H1 (cell line): ENCODE results near the gene MAD2L2. TPM values are rescaled to one million over a fixed set of nuclear protein-coding genes. Genes with fewer than 3 reads are reported as not detected.

Source experiments
- CTCF ChIA-PET: fragments of 300-600 bp; sonication (Branson Sonifier 250); formaldehyde crosslinking; loops from one replicate; lab custom pipeline; 2021; ENCODE audit not compliant: partially characterized antibody; lab: Charles Lee
- POLR2A ChIA-PET: fragments of 300-600 bp; sonication (Branson Sonifier 250); formaldehyde crosslinking; loops from one replicate; lab custom pipeline; 2021; ENCODE audit warnings: inconsistent platforms; ENCODE audit not compliant: partially characterized antibody; lab: Charles Lee
- DNase-seq, 2 experiments: peaks; one replicate each; pipeline versions ENCODE4 v3.0.0 to v3.0.0-alpha.2; 2010 to 2022; ENCODE audit warnings: low spot score in 2 of 2, low read depth in 1 of 2, mixed read lengths in 1 of 2
- FAIRE-seq: peaks from 2 replicates; lab custom pipeline; 2011; peaks lifted over from hg19 to GRCh38; lab: Jason Lieb, UNC
- H2AFZ ChIP-seq: 2 replicates; pipeline ENCODE4 v1.8.1; 2012; ENCODE audit warnings: low read length, inconsistent platforms
- H2AK5ac ChIP-seq: 2 replicates; pipeline ENCODE4 v1.6.1; 2013; ENCODE audit warnings: low read depth, low read length
- H2BK120ac ChIP-seq: replicated peaks from 2 replicates; pipeline ENCODE3; 2013; ENCODE audit warnings: low read depth, low read length, inconsistent platforms
- H2BK12ac ChIP-seq: 2 replicates; pipeline ENCODE4 v1.6.1; 2013; ENCODE audit warnings: low read depth, low read length
- H2BK15ac ChIP-seq: 2 replicates; pipeline ENCODE4 v1.6.1; 2013; ENCODE audit warnings: low read length
- H2BK20ac ChIP-seq: 2 replicates; pipeline ENCODE4 v1.6.1; 2013; ENCODE audit warnings: low read length
- H2BK5ac ChIP-seq: 2 replicates; pipeline ENCODE4 v1.6.1; 2013; ENCODE audit warnings: low read depth, low read length
- H3K14ac ChIP-seq: 2 replicates; pipeline ENCODE4 v1.6.1; 2013; ENCODE audit warnings: inconsistent platforms; ENCODE audit not compliant: insufficient read length
- H3K18ac ChIP-seq: 2 replicates; pipeline ENCODE4 v1.6.1; 2013; ENCODE audit warnings: low read length; ENCODE audit errors: extremely low read depth
- H3K23ac ChIP-seq: 2 replicates; pipeline ENCODE4 v1.6.1; 2013; ENCODE audit warnings: inconsistent platforms; ENCODE audit not compliant: insufficient read length
- H3K23me2 ChIP-seq: 2 replicates; pipeline ENCODE4 v1.6.1; 2013; ENCODE audit warnings: low read depth, low read length
- H3K27ac ChIP-seq: 2 replicates; pipeline ENCODE4 v1.6.1; 2011; ENCODE audit warnings: low read depth, low read length, inconsistent platforms
- H3K27me3 ChIP-seq, 4 experiments: replicated peaks in 1 of 4; 1 replicate in 1 of 4; 2 replicates in 3 of 4; pipeline versions ENCODE4 v1.6.1 to v1.8.1; 2011 to 2013; ENCODE audit warnings: low read length in 3 of 4, mild to moderate bottlenecking in 3 of 4, inconsistent platforms in 2 of 4, mixed read lengths in 2 of 4, moderate library complexity in 1 of 4; ENCODE audit not compliant: control insufficient read depth in 3 of 4, insufficient read depth in 3 of 4; ENCODE audit errors: extremely low read depth in 1 of 4
- H3K36me3 ChIP-seq, 4 experiments: 2 replicates each; pipeline versions ENCODE4 v1.6.1 to v1.8.1; 2011 to 2013; ENCODE audit warnings: mild to moderate bottlenecking in 4 of 4, low read length in 3 of 4, moderate library complexity in 2 of 4, control low read depth in 1 of 4, inconsistent platforms in 1 of 4; ENCODE audit not compliant: insufficient read depth in 4 of 4, control insufficient read depth in 2 of 4
- H3K4ac ChIP-seq: replicated peaks from 2 replicates; pipeline ENCODE3; 2013; ENCODE audit warnings: low read length, low read depth, mixed read lengths, inconsistent platforms; ENCODE audit not compliant: insufficient read length
- H3K4me1 ChIP-seq, 4 experiments: replicated peaks in 1 of 4; 1 replicate in 1 of 4; 2 replicates in 3 of 4; pipeline versions ENCODE4 v1.6.1 to v1.8.1; 2011 to 2013; ENCODE audit warnings: low read length in 3 of 4, inconsistent platforms in 2 of 4, mixed read lengths in 1 of 4; ENCODE audit not compliant: insufficient read depth in 4 of 4, control insufficient read depth in 3 of 4
- H3K4me2 ChIP-seq, 2 experiments: 2 replicates each; pipeline versions ENCODE4 v1.6.1 to v1.8.1; 2011 to 2013; ENCODE audit warnings: low read depth in 2 of 2, low read length in 2 of 2, control low read depth in 1 of 2, inconsistent platforms in 1 of 2, mild to moderate bottlenecking in 1 of 2; ENCODE audit not compliant: insufficient read depth in 1 of 2
- H3K4me3 ChIP-seq, 4 experiments: fragments of 200-600, 300-600 bp in 1 of 4; sonication (generic), shearing (Covaris generic), sonication (Bioruptor Twin) in 1 of 4; 2 replicates each; pipeline versions ENCODE4 v1.5.1 to v1.8.1; 2011 to 2016; ENCODE audit warnings: low read length in 4 of 4, low read depth in 3 of 4, control low read depth in 2 of 4, inconsistent platforms in 2 of 4, mild to moderate bottlenecking in 2 of 4, mixed read lengths in 1 of 4, moderate library complexity in 1 of 4; ENCODE audit not compliant: insufficient read depth in 2 of 4; ENCODE audit errors: extremely low read depth in 1 of 4
- H3K56ac ChIP-seq: replicated peaks from 2 replicates; pipeline ENCODE3; 2013; ENCODE audit warnings: low read depth, mild to moderate bottlenecking, mixed read lengths, low read length, inconsistent platforms; ENCODE audit not compliant: insufficient read length
- H3K79me1 ChIP-seq: 2 replicates; pipeline ENCODE4 v1.6.1; 2013; ENCODE audit warnings: low read depth, low read length, control low read depth
- H3K79me2 ChIP-seq, 2 experiments: 2 replicates each; pipeline versions ENCODE4 v1.6.1 to v1.8.1; 2012 to 2013; ENCODE audit warnings: low read length in 2 of 2, mild to moderate bottlenecking in 2 of 2, inconsistent platforms in 1 of 2; ENCODE audit not compliant: insufficient read depth in 2 of 2, control insufficient read depth in 1 of 2
- H3K9ac ChIP-seq, 4 experiments: replicated peaks in 1 of 4; 1 replicate in 1 of 4; 2 replicates in 3 of 4; pipeline versions ENCODE4 v1.6.1 to v1.8.1; 2011 to 2013; ENCODE audit warnings: low read depth in 3 of 4, low read length in 3 of 4, control low read depth in 2 of 4, mild to moderate bottlenecking in 2 of 4, moderate library complexity in 2 of 4, inconsistent platforms in 1 of 4; ENCODE audit errors: extremely low read depth in 1 of 4
- H3K9me3 ChIP-seq, 2 experiments: 2 replicates each; pipeline versions ENCODE4 v1.6.1 to v1.8.1; 2012 to 2013; ENCODE audit warnings: mild to moderate bottlenecking in 2 of 2, moderate library complexity in 2 of 2, control low read depth in 1 of 2, inconsistent platforms in 1 of 2, low read depth in 1 of 2, low read length in 1 of 2, mixed read lengths in 1 of 2; ENCODE audit not compliant: insufficient read depth in 2 of 2
- H4K20me1 ChIP-seq, 2 experiments: replicated peaks in 1 of 2; 2 replicates each; pipeline versions ENCODE3 to v1.8.1; 2011 to 2013; ENCODE audit warnings: inconsistent platforms in 2 of 2, low read length in 2 of 2, mild to moderate bottlenecking in 1 of 2; ENCODE audit not compliant: insufficient read depth in 2 of 2, control insufficient read depth in 1 of 2
- H4K5ac ChIP-seq: 2 replicates; pipeline ENCODE4 v1.6.1; 2013; ENCODE audit warnings: low read length, low read depth, mixed read lengths, inconsistent platforms; ENCODE audit not compliant: insufficient read length
- H4K8ac ChIP-seq: 2 replicates; pipeline ENCODE4 v1.8.0; 2013; ENCODE audit warnings: mild to moderate bottlenecking, moderate library complexity, low read length, inconsistent platforms; ENCODE audit not compliant: insufficient read depth; ENCODE audit errors: extremely low read depth
- H4K91ac ChIP-seq: replicated peaks from 2 replicates; pipeline ENCODE3; 2013; ENCODE audit warnings: low read length, mixed read lengths, inconsistent platforms; ENCODE audit not compliant: insufficient read length
- NRF1 ChIP-seq: IDR thresholded peaks from 2 replicates; pipeline ENCODE4 v1.6.1; 2011; ENCODE audit warnings: mild to moderate bottlenecking, low read depth, low read length, improper control_type of control experiment
- WGBS, 2 experiments: shearing (Covaris generic) in 1 of 2; methylation state at CpG; one replicate each; pipeline versions ENCODE4 v1.1.6 to v1.1.7; 2013 to 2015; ENCODE audit warnings: low lambda C conversion rate in 2 of 2, mixed read lengths in 2 of 2, inconsistent platforms in 1 of 2, low coverage in 1 of 2, missing lambda C conversion rate in 1 of 2; ENCODE audit not compliant: insufficient replicate concordance in 2 of 2, insufficient coverage in 1 of 2, insufficient read length in 1 of 2; ENCODE audit errors: extremely low coverage in 1 of 2, missing lambda C conversion rate in 1 of 2; 5-methylcytosine and 5-hydroxymethylcytosine counted together
- polyA plus RNA-seq, 7 experiments: library from polyadenylated mRNA; depleted of rRNA in 3 of 7; stranded (reverse) in 5 of 7; unstranded in 2 of 7; fragments of >200 nt in 5 of 7; fragments of 200-250 nt in 2 of 7; gene quantifications; 1 replicate in 5 of 7; 2 replicates in 1 of 7; 4 replicates in 1 of 7; pipeline versions ENCODE4 v1.2.1 to v1.2.3, GENCODE V29; 2011 to 2013; ENCODE audit warnings: missing spikeins in 2 of 7, mixed read lengths in 2 of 7
- total RNA-seq: library from RNA; stranded (reverse); fragmentation: NEBNext Ultra II Directional; extraction: Animal tissue kit (Norgen Biotek cat#: 25700); gene quantifications from 2 replicates; pipeline ENCODE4 v1.2.1, GENCODE V29; 2021

The MAD2L2 gene
- total and polyA plus RNA-seq, 2 of the 8 experiments (the other 6 are each of a cell fraction or from before 2014, with no cell fraction given): 310 to 469 TPM

GRCh38 chr1:11714831-11715575 lies 34.1 kb upstream of the MAD2L2 start:
- no peak overlapping the region for H3K4me2 ChIP-seq
- H3K27ac ChIP-seq: no peak overlapping the region
- H3K9me3 ChIP-seq: no peaks in the 10 kb centered on the region
- H2BK12ac ChIP-seq: no peak overlapping the region
- no peak overlapping the region for H2AFZ ChIP-seq
- no peak overlapping the region for H4K8ac ChIP-seq
- H3K79me2 ChIP-seq: no peaks in the 10 kb centered on the region
- no peak overlapping the region for H3K9ac ChIP-seq
- WGBS, 2 experiments: 89% methylated on average over 24 of the region's 24 CpGs; no CpG with 5 or more reads in 1 of the 2 experiments
- H3K79me1 ChIP-seq: no peaks in the 10 kb centered on the region
- H3K23ac ChIP-seq: no peak overlapping the region
- H3K18ac ChIP-seq: no peak overlapping the region
- peaks cover 0 to 4% (median 2%) of the 10 kb centered on the region in 4 experiments; a peak in 5 of 8 replicates for H3K36me3 ChIP-seq
- peaks cover 0 to 2% of the 10 kb centered on the region in 2 experiments for H4K20me1 ChIP-seq
- H3K27me3 ChIP-seq: no peaks in the 10 kb centered on the region
- TF ChIP-seq NRF1: no peak
- FAIRE-seq (no peak), DNase-seq (no peak)
- no peak overlapping the region for H3K14ac ChIP-seq
- H2BK15ac ChIP-seq: no peak overlapping the region
- H2AK5ac ChIP-seq: no peak overlapping the region
- no peak overlapping the region for H3K56ac ChIP-seq
- no peak overlapping the region for H3K4me3 ChIP-seq
- no peak overlapping the region for H2BK5ac ChIP-seq
- H3K4ac ChIP-seq: no peak overlapping the region
- H4K91ac ChIP-seq: no peak overlapping the region
- ChIA-PET POLR2A (interaction anchor here (0.7 to 14.6 kb wide), 12 partner anchors 10 to 72 kb away, joined by 3 to 329 read pairs (median 5); partner anchors contain the start of genes DRAXIN, FBXO6 and MAD2L2), CTCF (interaction anchor here (0.6 to 11.1 kb wide), 19 partner anchors 8 to 78 kb away, joined by 3 to 104 read pairs (median 3); partner anchors contain the start of genes FBXO2 and FBXO6)
- H2BK20ac ChIP-seq: no peak overlapping the region
- no peaks in the 10 kb centered on the region for H3K4me1 ChIP-seq
- no peak overlapping the region for H4K5ac ChIP-seq
- no peak overlapping the region for H2BK120ac ChIP-seq
- no peaks in the 10 kb centered on the region for H3K23me2 ChIP-seq
